Activated CD4-positive, alpha-beta memory T cell treated with anti-CD3 and anti-CD28 coated beads, Interleukin-2, amount 10 ng/mL, durations not matched to agents 7 days and 5 days (primary cell): ENCODE data around the gene ACVR1B. TPM values are rescaled to one million over a fixed set of nuclear protein-coding genes. Genes with fewer than 3 reads are reported as not detected.

Experiments used
- CTCF ChIA-PET: fragments of 350-600 bp; sonication (Branson Sonifier 250); formaldehyde crosslinking; loops from one replicate; lab custom pipeline; 2021; ENCODE audit warnings: antibody characterized with exemption, inconsistent platforms; lab: Charles Lee
- POLR2A ChIA-PET: fragments of 350-600 bp; sonication (Branson Sonifier 250); formaldehyde crosslinking; loops from one replicate; lab custom pipeline; 2021; ENCODE audit warnings: antibody characterized with exemption; lab: Charles Lee
- DNase-seq: peaks from one replicate; pipeline ENCODE4 v3.0.0-alpha.2; 2020
- H3K27ac Mint-ChIP-seq: one replicate; pipeline ENCODE4 v1.8.0; 2021; ENCODE audit warnings: mild to moderate bottlenecking, mixed read lengths
- H3K27me3 Mint-ChIP-seq: one replicate; pipeline ENCODE4 v1.8.0; 2021; ENCODE audit warnings: mixed read lengths
- H3K36me3 Mint-ChIP-seq: one replicate; pipeline ENCODE4 v1.8.0; 2021; ENCODE audit warnings: low read depth, mixed read lengths
- H3K4me1 Mint-ChIP-seq: one replicate; pipeline ENCODE4 v1.8.0; 2021; ENCODE audit warnings: mixed read lengths
- H3K4me3 Mint-ChIP-seq: one replicate; pipeline ENCODE4 v1.8.0; 2021; ENCODE audit warnings: mild to moderate bottlenecking, mixed read lengths
- H3K9me3 Mint-ChIP-seq: one replicate; pipeline ENCODE4 v1.8.0; 2021; ENCODE audit warnings: mixed read lengths
- total RNA-seq, 2 experiments: library from RNA; stranded (reverse); gene quantifications; one replicate each; pipeline ENCODE4 v1.2.3, GENCODE V29; 2021

ACVR1B gene
- total RNA-seq, 2 experiments from 2014 or later: 4.5 to 5.2 TPM

- no peaks in the 10 kb centered on the region for H3K4me1 Mint-ChIP-seq
- H3K9me3 Mint-ChIP-seq: peaks cover 18% of the 10 kb centered on the region
- POLR2A ChIA-PET: no interaction called here
- peaks cover 3% of the 10 kb centered on the region for H3K36me3 Mint-ChIP-seq
- no peak for DNase-seq
- CTCF ChIA-PET: no interaction called here
- H3K27me3 Mint-ChIP-seq: peaks cover 29% of the 10 kb centered on the region
- H3K27ac Mint-ChIP-seq: no peak overlapping the region
- no peak overlapping the region for H3K4me3 Mint-ChIP-seq
Observed at GRCh38 chr12:51941604-51942003, 9.9 kb upstream of the ACVR1B start.

GRCh38 chr12:51942056-51942455, 9.4 kb upstream of the ACVR1B start:
- H3K4me1 Mint-ChIP-seq: no peaks in the 10 kb centered on the region
- no peak for DNase-seq
- H3K4me3 Mint-ChIP-seq: no peak overlapping the region
- peaks cover 18% of the 10 kb centered on the region for H3K9me3 Mint-ChIP-seq
- CTCF ChIA-PET: no interaction called here
- peaks cover 3% of the 10 kb centered on the region for H3K36me3 Mint-ChIP-seq
- no peak overlapping the region for H3K27ac Mint-ChIP-seq
- peaks cover 30% of the 10 kb centered on the region for H3K27me3 Mint-ChIP-seq
- POLR2A ChIA-PET: no interaction called here

- peaks cover 18% of the 10 kb centered on the region for H3K9me3 Mint-ChIP-seq
- no peak overlapping the region for H3K27ac Mint-ChIP-seq
- H3K27me3 Mint-ChIP-seq: peaks cover 34% of the 10 kb centered on the region
- H3K4me1 Mint-ChIP-seq: no peaks in the 10 kb centered on the region
- DNase-seq: no peak
- ChIA-PET CTCF (no interaction called here), POLR2A (no interaction called here)
- peaks cover 3% of the 10 kb centered on the region for H3K36me3 Mint-ChIP-seq
- no peak overlapping the region for H3K4me3 Mint-ChIP-seq
Observed at GRCh38 chr12:51942501-51943000, 8.9 kb upstream of the ACVR1B start.

GRCh38 chr12:51943346-51943745, 8.2 kb upstream of the ACVR1B start:
- DNase-seq: no peak
- CTCF ChIA-PET: no interaction called here
- peaks cover 3% of the 10 kb centered on the region for H3K36me3 Mint-ChIP-seq

GRCh38 chr12:51944608-51945233, 6.8 kb upstream of the ACVR1B start:
- H3K27me3 Mint-ChIP-seq: peaks cover 50% of the 10 kb centered on the region
- no peaks in the 10 kb centered on the region for H3K4me1 Mint-ChIP-seq
- no peak overlapping the region for H3K4me3 Mint-ChIP-seq

More at GRCh38 chr12:51943346-51943745, 8.2 kb upstream of the ACVR1B start:
- Mint-ChIP-seq H3K4me3 (no peak overlapping the region), H3K27me3 (peaks cover 41% of the 10 kb centered on the region), H3K4me1 (no peaks in the 10 kb centered on the region), H3K9me3 (peaks cover 18% of the 10 kb centered on the region), H3K27ac (no peak overlapping the region)
- POLR2A ChIA-PET: no interaction called here

GRCh38 chr12:51947246-51947996, 4.1 kb upstream of the ACVR1B start:
- peaks cover 5% of the 10 kb centered on the region for H3K4me1 Mint-ChIP-seq
- DNase-seq: no peak
- peaks cover 3% of the 10 kb centered on the region for H3K36me3 Mint-ChIP-seq
- H3K27me3 Mint-ChIP-seq: peaks cover 56% of the 10 kb centered on the region
- POLR2A ChIA-PET: no interaction called here
- peaks cover 18% of the 10 kb centered on the region for H3K9me3 Mint-ChIP-seq
- H3K27ac Mint-ChIP-seq: no peak overlapping the region
- H3K4me3 Mint-ChIP-seq: no peak overlapping the region
- CTCF ChIA-PET: no interaction called here

More at GRCh38 chr12:51944608-51945233, 6.8 kb upstream of the ACVR1B start:
- DNase-seq: no peak
- POLR2A ChIA-PET: no interaction called here
- H3K27ac Mint-ChIP-seq: no peak overlapping the region
- CTCF ChIA-PET: no interaction called here
- peaks cover 18% of the 10 kb centered on the region for H3K9me3 Mint-ChIP-seq
- H3K36me3 Mint-ChIP-seq: peaks cover 3% of the 10 kb centered on the region

- ChIA-PET CTCF (interaction anchor here (2.8 kb wide), 1 partner anchor 23 kb away, joined by 12 read pairs; no protein-coding TSS in a partner anchor), POLR2A (no interaction called here)
- peaks cover 18% of the 10 kb centered on the region for H3K9me3 Mint-ChIP-seq
- H3K4me1 Mint-ChIP-seq: peaks cover 11% of the 10 kb centered on the region
- H3K27ac Mint-ChIP-seq: no peak overlapping the region
- H3K4me3 Mint-ChIP-seq: no peak overlapping the region
- H3K27me3 Mint-ChIP-seq: peaks cover 58% of the 10 kb centered on the region
- peaks cover 3% of the 10 kb centered on the region for H3K36me3 Mint-ChIP-seq
- DNase-seq: no peak
Observed at GRCh38 chr12:51948066-51948465, 3.4 kb upstream of the ACVR1B start.

- ChIA-PET POLR2A (interaction anchor here (2.5 kb wide), 1 partner anchor 22 kb away, joined by 9 read pairs; no protein-coding TSS in a partner anchor), CTCF (interaction anchor here (0.8 to 2.8 kb wide), 7 partner anchors 21 to 76 kb away, joined by 3 to 12 read pairs (median 4); no protein-coding TSS in a partner anchor)
- peaks cover 20% of the 10 kb centered on the region for H3K4me1 Mint-ChIP-seq
- peaks cover 12% of the 10 kb centered on the region for H3K9me3 Mint-ChIP-seq
- peaks cover 60% of the 10 kb centered on the region for H3K27me3 Mint-ChIP-seq
- peaks cover 1% of the 10 kb centered on the region for H3K36me3 Mint-ChIP-seq
- H3K4me3 Mint-ChIP-seq: no peak overlapping the region
- no peak for DNase-seq
- no peak overlapping the region for H3K27ac Mint-ChIP-seq
Observed at GRCh38 chr12:51949342-51950030, 2.0 kb upstream of the ACVR1B start.

GRCh38 chr12:51950682-51951198, 759 bp upstream of the ACVR1B start:
- H3K4me3 Mint-ChIP-seq: peak overlapping the region; percentile 86
- H3K4me1 Mint-ChIP-seq: peaks cover 20% of the 10 kb centered on the region
- POLR2A ChIA-PET: interaction anchor here (2.5 kb wide), 1 partner anchor 21 kb away, joined by 9 read pairs; no protein-coding TSS in a partner anchor
- no peak for DNase-seq
- CTCF ChIA-PET: interaction anchor here (0.5 to 2.8 kb wide), 2 partner anchors 20 to 673 kb away, joined by 4 to 12 read pairs; no protein-coding TSS in a partner anchor
- H3K27ac Mint-ChIP-seq: peak overlapping the region; percentile 37
- peaks cover 55% of the 10 kb centered on the region for H3K27me3 Mint-ChIP-seq
- H3K36me3 Mint-ChIP-seq: no peaks in the 10 kb centered on the region
- H3K9me3 Mint-ChIP-seq: peaks cover 5% of the 10 kb centered on the region

GRCh38 chr12:51951843-51952722, 584 bp downstream of the ACVR1B start:
- DNase-seq: peak; percentile 20
- Mint-ChIP-seq H3K27me3 (peaks cover 48% of the 10 kb centered on the region), H3K27ac (no peak overlapping the region), H3K4me3 (peak overlapping the region; percentile 59), H3K9me3 (no peaks in the 10 kb centered on the region), H3K36me3 (no peaks in the 10 kb centered on the region), H3K4me1 (peaks cover 20% of the 10 kb centered on the region)
- ChIA-PET CTCF (interaction anchor here (1.0 kb wide), 2 partner anchors 19 to 29 kb away, joined by 3 to 4 read pairs; no protein-coding TSS in a partner anchor), POLR2A (interaction anchor here (0.8 kb wide), 1 partner anchor 10 kb away, joined by 3 read pairs; no protein-coding TSS in a partner anchor)

- peaks cover 20% of the 10 kb centered on the region for H3K4me1 Mint-ChIP-seq
- H3K4me3 Mint-ChIP-seq: peak overlapping the region; percentile 33
- H3K9me3 Mint-ChIP-seq: no peaks in the 10 kb centered on the region
- no peak overlapping the region for H3K27ac Mint-ChIP-seq
- ChIA-PET CTCF (no interaction called here), POLR2A (no interaction called here)
- peaks cover 38% of the 10 kb centered on the region for H3K27me3 Mint-ChIP-seq
- no peak for DNase-seq
- H3K36me3 Mint-ChIP-seq: no peaks in the 10 kb centered on the region
Observed at GRCh38 chr12:51953089-51953488, 1.6 kb downstream of the ACVR1B start.

- CTCF ChIA-PET: no interaction called here
- POLR2A ChIA-PET: no interaction called here
- DNase-seq: no peak
- Mint-ChIP-seq H3K27ac (no peak overlapping the region), H3K4me3 (no peak overlapping the region), H3K27me3 (peaks cover 34% of the 10 kb centered on the region), H3K36me3 (no peaks in the 10 kb centered on the region), H3K9me3 (no peaks in the 10 kb centered on the region), H3K4me1 (peaks cover 20% of the 10 kb centered on the region)
Observed at GRCh38 chr12:51953864-51954263, 2.4 kb downstream of the ACVR1B start.
